Testis (tissue), 3 donors: ENCODE data around the gene SUN1. TPM values are rescaled to one million over a fixed set of nuclear protein-coding genes. Genes with fewer than 3 reads are reported as not detected.

ENCODE experiments used
- DNase-seq: peaks from one replicate; pipeline ENCODE4 v3.0.0-alpha.2; 2019
- H3K27ac ChIP-seq, 2 donors: fragments of 200-600 bp; sonication (generic); one replicate each; pipeline ENCODE4 v1.5.1; 2019
- H3K27me3 ChIP-seq: fragments of 200-600 bp; sonication (generic); one replicate; pipeline ENCODE4 v1.5.1; 2019
- H3K36me3 ChIP-seq: fragments of 200-600 bp; sonication (generic); one replicate; pipeline ENCODE4 v1.5.1; 2017; ENCODE audit warnings: low read depth; ENCODE audit errors: missing control alignments
- H3K4me1 ChIP-seq: fragments of 200-600 bp; sonication (generic); one replicate; pipeline ENCODE4 v1.5.1; 2019
- H3K4me3 ChIP-seq, 2 donors: fragments of 200-600 bp; sonication (generic); one replicate each; pipeline ENCODE4 v1.5.1; 2017 to 2019
- H3K9me3 ChIP-seq: fragments of 200-600 bp; sonication (generic); one replicate; pipeline ENCODE4 v1.5.1; 2017
- CTCF ChIP-seq, 3 experiments: fragments of 450-650 bp in 2 of 3; fragments of 200-600 bp in 1 of 3; sonication (generic) in 1 of 3; IDR thresholded peaks; one replicate each; pipeline ENCODE4 v1.5.1; 2016 to 2019; ENCODE audit warnings: antibody characterized with exemption in 3 of 3, mild to moderate bottlenecking in 2 of 3, moderate library complexity in 1 of 3
- POLR2A ChIP-seq: fragments of 450-650 bp; IDR thresholded peaks from one replicate; pipeline ENCODE4 v1.6.1; 2017; ENCODE audit warnings: antibody characterized with exemption, mild to moderate bottlenecking, moderate library complexity
- WGBS, 2 donors: methylation state at CpG; one replicate each; pipeline ENCODE4 v1.1.5; 2018; 5-methylcytosine and 5-hydroxymethylcytosine counted together
- intact Hi-C: fragments of 100-400 bp; cut with DNase I; formaldehyde crosslinking; loops from one replicate; pipeline ENCODE4 v1.15.1; 2023; ENCODE audit warnings: low total_unique reads
- polyA plus RNA-seq: library from polyadenylated mRNA; stranded (reverse); fragments of 350-450 nt; fragmentation: Illumina TruSeq; extraction: RNeasy Lipid Tissue Mini Kit (QIAGEN cat#74804); gene quantifications from one replicate; pipeline ENCODE4 v1.2.3, GENCODE V29; 2014; ENCODE audit warnings: low read depth, low replicate concordance; ENCODE audit not compliant: insufficient read depth
- total RNA-seq, 2 donors: library from RNA; depleted of rRNA; stranded (reverse); fragments of >200 nt; gene quantifications; one replicate each; pipeline ENCODE4 v1.2.3, GENCODE V29; 2016

Gene SUN1
- total and polyA plus RNA-seq, 3 donors from 2014 or later: 167 to 213 (median 173) TPM

GRCh38 chr7:885261-885892 is 53.1 kb downstream of the SUN1 start:
- no peak for DNase-seq
- Histone ChIP-seq H3K27ac (no peak overlapping the region), H3K9me3 (no peaks in the 10 kb centered on the region), H3K4me1 (peaks cover 15% of the 10 kb centered on the region), H3K36me3 (no peaks in the 10 kb centered on the region), H3K4me3 (no peak overlapping the region), H3K27me3 (no peaks in the 10 kb centered on the region)
- TF ChIP-seq CTCF (IDR thresholded peaks at IDR 0.05): no peak
- TF ChIP-seq POLR2A: no peak
- intact Hi-C loops: no loop called here
- 68 to 84% methylated on average over 11 to 25 of the region's 25 CpGs for WGBS, 2 donors

GRCh38 chr7:885893-886625 is 53.8 kb downstream of the SUN1 start:
- WGBS, 2 donors: 87 to 91% methylated on average over 7 to 30 of the region's 30 CpGs
- H3K4me3 ChIP-seq: no peak overlapping the region
- TF ChIP-seq CTCF (IDR thresholded peaks at IDR 0.05) (no peak), POLR2A (no peak)
- intact Hi-C loops: no loop called here
- peaks cover 15% of the 10 kb centered on the region for H3K4me1 ChIP-seq
- H3K27me3 ChIP-seq: no peaks in the 10 kb centered on the region
- H3K27ac ChIP-seq: no peak overlapping the region
- DNase-seq: no peak
- H3K36me3 ChIP-seq: no peaks in the 10 kb centered on the region
- H3K9me3 ChIP-seq: no peaks in the 10 kb centered on the region

- Histone ChIP-seq H3K36me3 (no peaks in the 10 kb centered on the region), H3K4me1 (peaks cover 15% of the 10 kb centered on the region), H3K27ac (no peak overlapping the region), H3K9me3 (no peaks in the 10 kb centered on the region), H3K27me3 (no peaks in the 10 kb centered on the region), H3K4me3 (no peak overlapping the region)
- WGBS, 2 donors: 93 to 97% methylated on average over 24 to 39 of the region's 40 CpGs
- intact Hi-C loops: no loop called here
- TF ChIP-seq CTCF (IDR thresholded peaks at IDR 0.05) (no peak), POLR2A (no peak)
- no peak for DNase-seq
These were observed 54.6 kb downstream of the SUN1 start for GRCh38 chr7:886626-887487.

- Histone ChIP-seq H3K27ac (no peak overlapping the region), H3K4me1 (peaks cover 15% of the 10 kb centered on the region), H3K27me3 (no peaks in the 10 kb centered on the region), H3K4me3 (no peak overlapping the region), H3K9me3 (no peaks in the 10 kb centered on the region), H3K36me3 (no peaks in the 10 kb centered on the region)
- no peak for DNase-seq
- TF ChIP-seq POLR2A (no peak), CTCF (IDR thresholded peaks at IDR 0.05) (no peak)
- WGBS, 2 donors: 94 to 96% methylated on average over 12 to 14 of the region's 18 CpGs
- intact Hi-C loops: no loop called here
These were observed 55.2 kb downstream of the SUN1 start for GRCh38 chr7:887488-887820.
